ENCODE measurements around the gene PPP3CA.

DNA sequence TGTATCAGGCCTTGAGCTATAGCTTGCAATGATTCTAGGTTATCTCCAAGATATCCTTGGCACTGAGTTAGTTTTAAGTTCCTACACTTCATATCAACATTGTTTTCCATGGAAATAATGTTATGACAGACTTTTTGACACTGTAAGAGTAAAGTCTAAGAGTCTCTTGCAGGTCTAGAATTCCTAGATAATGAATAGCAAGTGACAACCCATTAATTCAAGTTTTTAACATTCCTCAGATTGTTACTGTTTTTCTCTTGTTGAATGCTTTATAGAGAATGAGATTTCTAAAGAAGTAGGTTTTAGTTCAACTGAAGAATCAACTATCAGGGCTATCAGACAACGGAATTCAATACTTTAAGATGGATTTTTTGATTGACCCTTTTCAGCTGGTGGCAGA is 276.1 kb downstream of the PPP3CA start:
- TF ChIP-seq, protein P1, sequence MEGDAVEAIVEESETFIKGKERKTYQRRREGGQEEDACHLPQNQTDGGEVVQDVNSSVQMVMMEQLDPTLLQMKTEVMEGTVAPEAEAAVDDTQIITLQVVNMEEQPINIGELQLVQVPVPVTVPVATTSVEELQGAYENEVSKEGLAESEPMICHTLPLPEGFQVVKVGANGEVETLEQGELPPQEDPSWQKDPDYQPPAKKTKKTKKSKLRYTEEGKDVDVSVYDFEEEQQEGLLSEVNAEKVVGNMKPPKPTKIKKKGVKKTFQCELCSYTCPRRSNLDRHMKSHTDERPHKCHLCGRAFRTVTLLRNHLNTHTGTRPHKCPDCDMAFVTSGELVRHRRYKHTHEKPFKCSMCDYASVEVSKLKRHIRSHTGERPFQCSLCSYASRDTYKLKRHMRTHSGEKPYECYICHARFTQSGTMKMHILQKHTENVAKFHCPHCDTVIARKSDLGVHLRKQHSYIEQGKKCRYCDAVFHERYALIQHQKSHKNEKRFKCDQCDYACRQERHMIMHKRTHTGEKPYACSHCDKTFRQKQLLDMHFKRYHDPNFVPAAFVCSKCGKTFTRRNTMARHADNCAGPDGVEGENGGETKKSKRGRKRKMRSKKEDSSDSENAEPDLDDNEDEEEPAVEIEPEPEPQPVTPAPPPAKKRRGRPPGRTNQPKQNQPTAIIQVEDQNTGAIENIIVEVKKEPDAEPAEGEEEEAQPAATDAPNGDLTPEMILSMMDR (IDR thresholded peaks at IDR 0.05): no peak
- TF ChIP-seq POLR2A (IDR thresholded peaks at IDR 0.05) (no peak), EP300 (IDR thresholded peaks at IDR 0.05) (no peak)
